Measurements from ENCODE around the gene KRTAP5-8.
"Not testable (repeated sequence)": the region's sequence is repeated elsewhere in the genome, so short reads cannot be mapped to it uniquely, and the experiment has no call there.

Gene KRTAP5-8

GRCh38 chr11:71571101-71571850 is 33.5 kb downstream of the KRTAP5-8 start:
- DNase-seq: not testable (repeated sequence)

- no peak for DNase-seq
Observed at GRCh38 chr11:71572811-71573210, 35.0 kb downstream of the KRTAP5-8 start.

GRCh38 chr11:71574418-71574817 is 36.6 kb downstream of the KRTAP5-8 start:
- no peak for DNase-seq

GRCh38 chr11:71575723-71576424 is 38.0 kb downstream of the KRTAP5-8 start:
- no peak for DNase-seq

GRCh38 chr11:71576688-71577465 is 39.1 kb downstream of the KRTAP5-8 start:
- DNase-seq: not testable (repeated sequence)

- DNase-seq: no peak
Observed at GRCh38 chr11:71577469-71578004, 39.7 kb downstream of the KRTAP5-8 start.

GRCh38 chr11:71579513-71579912 is 41.7 kb downstream of the KRTAP5-8 start:
- not testable (repeated sequence) for DNase-seq

GRCh38 chr11:71580057-71581003 is 42.5 kb downstream of the KRTAP5-8 start:
- peak in 36 of 56 donors; percentile 6 to 67 (median 25) for DNase-seq

GRCh38 chr11:71581826-71582225 is 44.0 kb downstream of the KRTAP5-8 start:
- DNase-seq: no peak

GRCh38 chr11:71582309-71582895 is 44.6 kb downstream of the KRTAP5-8 start, which contains the start of gene KRTAP5-11:
Gene KRTAP5-11 (minus strand): TSS chr11:71582875. CDS start chr11:71582837, 38 bp downstream.
- no peak for DNase-seq

- not testable (repeated sequence) for DNase-seq
Observed at GRCh38 chr11:71582969-71583368, 45.1 kb downstream of the KRTAP5-8 start.

GRCh38 chr11:71585673-71586072 is 47.8 kb downstream of the KRTAP5-8 start:
- not testable (repeated sequence) for DNase-seq

- not testable (repeated sequence) for DNase-seq
Observed at GRCh38 chr11:71588314-71588713, 50.5 kb downstream of the KRTAP5-8 start.

Data from amygdala (tissue), 56 donors.